H9 (cell line): ENCODE results near the gene KIAA2012. TPM values are rescaled to one million over a fixed set of nuclear protein-coding genes. Genes with fewer than 3 reads are reported as not detected.

ENCODE experiments used
- DNase-seq: peaks from one replicate; pipeline ENCODE4 v3.0.0-alpha.2; 2017
- H2AFZ ChIP-seq: one replicate; pipeline ENCODE4 v1.6.1; 2013; ENCODE audit warnings: mild to moderate bottlenecking, low read length, control low read depth, moderate library complexity
- H2AK5ac ChIP-seq: 2 replicates; pipeline ENCODE4 v1.6.1; 2013; ENCODE audit warnings: low read length, control low read depth, mixed read lengths; ENCODE audit not compliant: insufficient read length
- H2BK120ac ChIP-seq: one replicate; pipeline ENCODE4 v1.6.1; 2013; ENCODE audit warnings: low read depth, mild to moderate bottlenecking, low read length, control low read depth, inconsistent platforms; ENCODE audit not compliant: poor library complexity, severe bottlenecking
- H2BK12ac ChIP-seq: 2 replicates; pipeline ENCODE4 v1.6.1; 2013; ENCODE audit warnings: low read length, control low read depth, mixed read lengths, low read depth; ENCODE audit not compliant: insufficient read length
- H2BK15ac ChIP-seq: 2 replicates; pipeline ENCODE4 v1.6.1; 2013; ENCODE audit warnings: low read depth, low read length, control low read depth
- H2BK20ac ChIP-seq: one replicate; pipeline ENCODE4 v1.6.1; 2013; ENCODE audit warnings: low read depth, mild to moderate bottlenecking, low read length, control low read depth, inconsistent platforms; ENCODE audit not compliant: poor library complexity, severe bottlenecking
- H2BK5ac ChIP-seq: 2 replicates; pipeline ENCODE4 v1.6.1; 2013; ENCODE audit warnings: low read length, control low read depth, mixed read lengths; ENCODE audit not compliant: insufficient read length
- H3K14ac ChIP-seq: 2 replicates; pipeline ENCODE4 v1.6.1; 2013; ENCODE audit warnings: low read length, control low read depth; ENCODE audit not compliant: insufficient read depth
- H3K18ac ChIP-seq: 2 replicates; pipeline ENCODE4 v1.6.1; 2013; ENCODE audit warnings: low read depth, mild to moderate bottlenecking, mixed read lengths, low read length, control low read depth; ENCODE audit not compliant: insufficient read length
- H3K23ac ChIP-seq: 2 replicates; pipeline ENCODE4 v1.6.1; 2013; ENCODE audit warnings: low read length, control low read depth, mixed read lengths, low read depth; ENCODE audit not compliant: insufficient read length
- H3K23me2 ChIP-seq: 2 replicates; pipeline ENCODE4 v1.6.1; 2013; ENCODE audit warnings: low read depth, mild to moderate bottlenecking, mixed read lengths, low read length, control low read depth; ENCODE audit not compliant: insufficient read length, poor library complexity, severe bottlenecking
- H3K27ac ChIP-seq: 2 replicates; pipeline ENCODE4 v1.5.1; 2013; ENCODE audit warnings: low read length, control low read depth, mixed read lengths, low read depth; ENCODE audit not compliant: insufficient read length
- H3K27me3 ChIP-seq: 2 replicates; pipeline ENCODE4 v1.6.1; 2013; ENCODE audit warnings: low read length, control low read depth, inconsistent platforms; ENCODE audit not compliant: insufficient read depth
- H3K4ac ChIP-seq: 2 replicates; pipeline ENCODE4 v1.6.1; 2013; ENCODE audit warnings: low read depth, mild to moderate bottlenecking, control low read depth, inconsistent platforms, low read length, moderate library complexity
- H3K4me1 ChIP-seq: 2 replicates; pipeline ENCODE4 v1.6.1; 2013; ENCODE audit warnings: low read length, control low read depth, inconsistent platforms; ENCODE audit not compliant: insufficient read depth
- H3K4me2 ChIP-seq: 2 replicates; pipeline ENCODE4 v1.6.1; 2013; ENCODE audit warnings: low read length, control low read depth, mixed read lengths; ENCODE audit not compliant: insufficient read length, insufficient read depth
- H3K56ac ChIP-seq: 2 replicates; pipeline ENCODE4 v1.6.1; 2013; ENCODE audit warnings: low read depth, mild to moderate bottlenecking, mixed read lengths, low read length, control low read depth; ENCODE audit not compliant: insufficient read length
- H3K79me1 ChIP-seq: 2 replicates; pipeline ENCODE4 v1.6.1; 2013; ENCODE audit warnings: low read depth, mild to moderate bottlenecking, moderate library complexity, low read length, control low read depth, inconsistent platforms; ENCODE audit not compliant: insufficient read depth, poor library complexity, severe bottlenecking
- H3K79me2 ChIP-seq: 2 replicates; pipeline ENCODE4 v1.6.1; 2013; ENCODE audit warnings: low read length, control low read depth, inconsistent platforms; ENCODE audit not compliant: insufficient read depth
- H3K9ac ChIP-seq: 2 replicates; pipeline ENCODE4 v1.6.1; 2013; ENCODE audit warnings: low read length, control low read depth, mixed read lengths; ENCODE audit not compliant: insufficient read length; ENCODE audit errors: extremely low read depth
- H3K9me3 ChIP-seq: one replicate; pipeline ENCODE4 v1.6.1; 2013; ENCODE audit warnings: low read depth, low read length, inconsistent platforms; ENCODE audit not compliant: control insufficient read depth
- H3T11ph ChIP-seq: one replicate; pipeline ENCODE4 v1.6.1; 2013; ENCODE audit warnings: mild to moderate bottlenecking, low read length, control low read depth, inconsistent platforms
- H4K20me1 ChIP-seq: one replicate; pipeline ENCODE4 v1.6.1; 2013; ENCODE audit not compliant: control insufficient read depth, insufficient read length, insufficient read depth
- H4K5ac ChIP-seq: 2 replicates; pipeline ENCODE4 v1.6.1; 2013; ENCODE audit warnings: low read depth, mild to moderate bottlenecking, mixed read lengths, low read length, control low read depth; ENCODE audit not compliant: insufficient read length
- H4K8ac ChIP-seq: replicated peaks from 2 replicates; pipeline ENCODE4 v1.6.1; 2013; ENCODE audit warnings: low read length, control low read depth, mixed read lengths, low read depth; ENCODE audit not compliant: insufficient read length
- H4K91ac ChIP-seq: 2 replicates; pipeline ENCODE4 v1.6.1; 2013; ENCODE audit warnings: low read depth, mild to moderate bottlenecking, moderate library complexity, mixed read lengths, low read length, control low read depth; ENCODE audit not compliant: insufficient read length
- H3K27ac Mint-ChIP-seq, 3 experiments: 2 replicates in 2 of 3; 3 replicates in 1 of 3; pipeline ENCODE4 v1.8.0; 2020 to 2021; ENCODE audit warnings: mixed read lengths in 3 of 3, mild to moderate bottlenecking in 1 of 3, moderate library complexity in 1 of 3
- H3K27me3 Mint-ChIP-seq: 2 replicates; pipeline ENCODE4 v1.8.0; 2021; ENCODE audit warnings: low read depth, mild to moderate bottlenecking, moderate library complexity, mixed read lengths
- H3K36me3 Mint-ChIP-seq, 3 experiments: 2 replicates in 2 of 3; 3 replicates in 1 of 3; pipeline ENCODE4 v1.8.0; 2020 to 2021; ENCODE audit warnings: low read depth in 3 of 3, mixed read lengths in 3 of 3; ENCODE audit not compliant: insufficient read depth in 1 of 3
- H3K4me1 Mint-ChIP-seq, 2 experiments: 2 replicates each; pipeline ENCODE4 v1.8.0; 2020; ENCODE audit warnings: mixed read lengths in 2 of 2
- H3K4me3 Mint-ChIP-seq, 2 experiments: 2 replicates in 1 of 2; 3 replicates in 1 of 2; pipeline ENCODE4 v1.8.0; 2020 to 2021; ENCODE audit warnings: mild to moderate bottlenecking in 2 of 2, mixed read lengths in 2 of 2, moderate library complexity in 1 of 2
- H3K9me3 Mint-ChIP-seq, 2 experiments: 2 replicates in 1 of 2; 3 replicates in 1 of 2; pipeline ENCODE4 v1.8.0; 2020; ENCODE audit warnings: mild to moderate bottlenecking in 2 of 2, mixed read lengths in 2 of 2, moderate library complexity in 1 of 2
- CTCF ChIP-seq: fragments of 200-600 bp; sonication (generic); conservative IDR thresholded peaks from 3 replicates; pipeline ENCODE4 v1.8.0; 2021; ENCODE audit warnings: antibody characterized with exemption, mild to moderate bottlenecking
- WGBS: extraction: QIAGEN DNeasy Blood & Tissue Kit; methylation state at CpG from one replicate; pipeline ENCODE4 v1.1.7; 2013; ENCODE audit warnings: missing lambda C conversion rate, low lambda C conversion rate, mixed read lengths; ENCODE audit not compliant: insufficient read length; ENCODE audit errors: extremely low coverage; 5-methylcytosine and 5-hydroxymethylcytosine counted together
- total RNA-seq: library from RNA; stranded (reverse); gene quantifications from 2 replicates; pipeline ENCODE4 v1.2.1, GENCODE V29; 2021

Gene KIAA2012
- total RNA-seq, 1 experiment from 2014 or later = not detected

GRCh38 chr2:202121532-202122162, 48.6 kb downstream of the KIAA2012 start:
- no peak for DNase-seq
- Histone ChIP-seq H3K79me1 (no peaks in the 10 kb centered on the region), H2AFZ (no peak overlapping the region), H2BK120ac (no peak overlapping the region), H2AK5ac (no peak overlapping the region), H2BK15ac (no peak overlapping the region), H3K9me3 (peaks cover 10% of the 10 kb centered on the region), H2BK5ac (no peak overlapping the region), H3T11ph (no peak overlapping the region), H3K79me2 (no peaks in the 10 kb centered on the region), H3K23me2 (peaks cover 2% of the 10 kb centered on the region), H3K4me2 (no peak overlapping the region), H3K23ac (no peak overlapping the region), H4K5ac (no peak overlapping the region), H3K4ac (no peak overlapping the region), H2BK20ac (no peak overlapping the region), H3K14ac (no peak overlapping the region), H3K18ac (no peak overlapping the region), H2BK12ac (no peak overlapping the region), H3K27ac (no peak overlapping the region), H3K9ac (no peak overlapping the region), H3K56ac (no peak overlapping the region), H4K8ac (no peak overlapping the region), H3K27me3 (no peaks in the 10 kb centered on the region), H3K4me1 (no peaks in the 10 kb centered on the region), H4K20me1 (no peaks in the 10 kb centered on the region), H4K91ac (no peak overlapping the region)
- Mint-ChIP-seq H3K4me1 (peaks cover 7 to 13% of the 10 kb centered on the region in 2 experiments), H3K9me3 (peaks cover 13 to 17% of the 10 kb centered on the region in 2 experiments), H3K36me3 (peaks cover 4 to 15% (median 6%) of the 10 kb centered on the region in 3 experiments; a peak in 5 of 7 replicates), H3K4me3 (no peak overlapping the region), H3K27ac (no peak overlapping the region), H3K27me3 (no peaks in the 10 kb centered on the region; the same call in 1 of the 2 replicates)
- TF ChIP-seq CTCF = no peak
- WGBS = no CpG with 5 or more reads among the region's 9 CpGs
